Measurements from ENCODE around the gene NF1.
"Not testable (repeated sequence)": the region's sequence is repeated elsewhere in the genome, so short reads cannot be mapped to it uniquely, and the experiment has no call there.

Gene NF1

DNA sequence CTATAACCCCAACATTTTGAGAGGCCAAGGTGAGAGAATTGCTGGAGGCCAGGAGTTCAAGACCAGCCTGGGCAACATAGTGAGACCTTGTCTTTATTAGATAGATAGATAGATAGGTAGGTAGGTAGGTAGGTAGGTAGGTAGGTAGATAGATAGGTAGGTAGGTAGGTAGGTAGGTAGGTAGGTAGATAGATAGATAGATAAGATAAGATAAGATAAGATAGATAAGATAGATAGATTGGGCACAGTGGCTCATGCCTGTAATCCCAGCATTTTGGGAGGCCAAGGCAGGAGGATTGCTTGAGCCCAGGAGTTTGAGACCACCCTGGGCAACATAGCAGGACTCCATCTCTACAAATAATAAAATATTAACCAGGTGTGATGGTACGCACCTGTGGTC is 168.1 kb downstream of the NF1 start:
- peaks cover 17 to 28% of the 10 kb centered on the region in 2 donors for H3K36me3 ChIP-seq (ENCODE audit: control insufficient read depth in 1 of 2, insufficient read depth in 2 of 2, low read length in 2 of 2)

GRCh38 chr17:31266042-31266441 is 171.3 kb downstream of the NF1 start:
- Histone ChIP-seq H3K27ac (ENCODE audit: low read length) (no peak overlapping the region), H3K36me3 (ENCODE audit: control insufficient read depth in 1 of 2, insufficient read depth in 2 of 2, low read length in 2 of 2) (peaks cover 16 to 18% of the 10 kb centered on the region in 2 donors), H3K4me3 (ENCODE audit: low read depth in 1 of 2, low read length in 2 of 2) (no peak overlapping the region), H3K4me1 (ENCODE audit: control insufficient read depth in 1 of 2, insufficient read depth in 2 of 2, low read length in 2 of 2) (no peaks in the 10 kb centered on the region), H3K27me3 (ENCODE audit: low read depth, low read length) (no peaks in the 10 kb centered on the region), H3K9me3 (ENCODE audit: control insufficient read depth in 1 of 2, low read length in 2 of 2) (no peaks in the 10 kb centered on the region)

More for the DNA sequence above, 168.1 kb downstream of the NF1 start:
- not testable (repeated sequence) for H3K27ac ChIP-seq (ENCODE audit: low read length); H3K27me3 ChIP-seq (ENCODE audit: low read depth, low read length); H3K4me3 ChIP-seq (ENCODE audit: low read depth in 1 of 2, low read length in 2 of 2); H3K9me3 ChIP-seq (ENCODE audit: control insufficient read depth in 1 of 2, low read length in 2 of 2); H3K4me1 ChIP-seq (ENCODE audit: control insufficient read depth in 1 of 2, insufficient read depth in 2 of 2, low read length in 2 of 2)

DNA sequence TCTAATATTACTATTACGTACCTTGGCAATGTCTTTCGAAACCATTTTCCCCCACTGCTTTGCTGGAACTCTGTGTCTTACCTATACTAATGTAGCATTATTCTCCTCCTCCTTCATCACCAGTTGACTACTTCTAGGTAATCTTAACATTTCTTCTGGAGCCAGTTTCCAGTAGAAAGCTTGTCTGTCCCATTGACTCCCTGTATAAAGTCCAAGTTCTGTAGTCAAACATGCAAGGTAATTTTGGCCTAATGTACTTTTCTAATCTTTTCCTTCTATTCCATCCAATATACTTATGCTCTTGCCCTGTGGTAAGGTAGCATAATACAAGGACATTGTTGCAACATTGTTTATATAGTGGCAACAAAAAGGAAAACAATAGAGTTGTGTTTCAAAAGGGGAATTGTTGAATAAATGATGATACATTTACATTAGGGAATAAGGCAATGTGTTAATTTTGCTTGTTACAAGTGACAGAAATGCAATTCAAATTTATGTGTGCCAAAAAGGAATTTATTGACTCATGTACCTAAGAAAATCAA is 174.3 kb downstream of the NF1 start:
- Histone ChIP-seq H3K4me1 (ENCODE audit: control insufficient read depth in 1 of 2, insufficient read depth in 2 of 2, low read length in 2 of 2) (peaks cover 3 to 4% of the 10 kb centered on the region in 2 donors), H3K9me3 (ENCODE audit: control insufficient read depth in 1 of 2, low read length in 2 of 2) (no peaks in the 10 kb centered on the region), H3K27me3 (ENCODE audit: low read depth, low read length) (no peaks in the 10 kb centered on the region), H3K27ac (ENCODE audit: low read length) (no peak overlapping the region), H3K36me3 (ENCODE audit: control insufficient read depth in 1 of 2, insufficient read depth in 2 of 2, low read length in 2 of 2) (peaks cover 9 to 13% of the 10 kb centered on the region in 2 donors), H3K4me3 (ENCODE audit: low read depth in 1 of 2, low read length in 2 of 2) (no peak overlapping the region)

DNA sequence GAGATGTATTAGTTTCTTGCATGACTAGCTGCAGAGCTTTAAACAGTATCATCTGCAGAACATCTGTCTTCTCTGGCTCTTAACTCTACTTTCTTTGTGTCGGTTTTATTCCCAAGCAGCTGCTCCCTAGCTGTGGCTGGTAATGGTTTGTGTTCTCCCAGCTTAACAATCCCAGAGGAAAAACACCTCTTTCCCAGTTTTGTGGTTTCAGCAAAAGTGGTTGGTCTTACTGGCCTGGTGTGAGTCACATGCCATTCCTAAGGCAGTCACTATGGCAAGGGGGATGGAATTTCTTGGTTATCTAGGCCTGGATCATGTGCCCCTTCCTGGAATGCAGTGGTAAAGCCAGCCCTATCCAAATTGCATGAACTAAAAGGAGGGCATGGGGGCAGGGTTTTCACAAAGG is 174.8 kb downstream of the NF1 start:
- H3K27me3 ChIP-seq (ENCODE audit: low read depth, low read length), result no peaks in the 10 kb centered on the region
- no peak overlapping the region for H3K4me3 ChIP-seq (ENCODE audit: low read depth in 1 of 2, low read length in 2 of 2)
- no peak overlapping the region for H3K27ac ChIP-seq (ENCODE audit: low read length)
- no peaks in the 10 kb centered on the region for H3K9me3 ChIP-seq (ENCODE audit: control insufficient read depth in 1 of 2, low read length in 2 of 2)
- H3K36me3 ChIP-seq (ENCODE audit: control insufficient read depth in 1 of 2, insufficient read depth in 2 of 2, low read length in 2 of 2), result peaks cover 9 to 13% of the 10 kb centered on the region in 2 donors
- H3K4me1 ChIP-seq (ENCODE audit: control insufficient read depth in 1 of 2, insufficient read depth in 2 of 2, low read length in 2 of 2), result peaks cover 3 to 4% of the 10 kb centered on the region in 2 donors

- H3K9me3 ChIP-seq (ENCODE audit: control insufficient read depth in 1 of 2, low read length in 2 of 2), result no peaks in the 10 kb centered on the region
- H3K4me3 ChIP-seq (ENCODE audit: low read depth in 1 of 2, low read length in 2 of 2), result no peak overlapping the region
- H3K4me1 ChIP-seq (ENCODE audit: control insufficient read depth in 1 of 2, insufficient read depth in 2 of 2, low read length in 2 of 2), result peaks cover 4 to 7% of the 10 kb centered on the region in 2 donors
- peaks cover 0 to 5% of the 10 kb centered on the region in 2 donors for H3K36me3 ChIP-seq (ENCODE audit: control insufficient read depth in 1 of 2, insufficient read depth in 2 of 2, low read length in 2 of 2)
- H3K27me3 ChIP-seq (ENCODE audit: low read depth, low read length), result no peaks in the 10 kb centered on the region
- H3K27ac ChIP-seq (ENCODE audit: low read length), result no peak overlapping the region
Observed at GRCh38 chr17:31272236-31272635, 177.5 kb downstream of the NF1 start.

DNA sequence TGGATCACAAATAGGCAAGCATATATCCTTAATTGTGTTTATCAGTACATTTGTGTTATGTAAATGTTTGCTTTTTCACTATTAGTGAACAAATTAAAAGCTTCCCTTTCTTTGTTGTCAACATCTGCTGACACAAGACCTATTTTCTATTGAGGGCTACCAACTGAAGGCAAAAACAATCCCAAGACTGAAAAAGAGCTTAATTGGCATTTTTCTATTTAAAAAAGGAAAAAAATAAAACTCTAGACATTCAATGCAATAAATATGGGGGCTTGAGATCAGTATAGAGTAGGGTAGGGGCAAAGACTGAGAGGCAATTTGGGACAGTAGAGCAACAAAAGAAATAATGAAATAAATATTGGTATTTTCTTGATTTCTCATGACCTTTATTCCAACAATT is 178.0 kb downstream of the NF1 start:
- Histone ChIP-seq H3K4me3 (ENCODE audit: low read depth in 1 of 2, low read length in 2 of 2) (no peak overlapping the region), H3K4me1 (ENCODE audit: control insufficient read depth in 1 of 2, insufficient read depth in 2 of 2, low read length in 2 of 2) (peaks cover 4 to 7% of the 10 kb centered on the region in 2 donors), H3K36me3 (ENCODE audit: control insufficient read depth in 1 of 2, insufficient read depth in 2 of 2, low read length in 2 of 2) (peaks cover 0 to 8% of the 10 kb centered on the region in 2 donors), H3K27me3 (ENCODE audit: low read depth, low read length) (no peaks in the 10 kb centered on the region), H3K27ac (ENCODE audit: low read length) (no peak overlapping the region), H3K9me3 (ENCODE audit: control insufficient read depth in 1 of 2, low read length in 2 of 2) (no peaks in the 10 kb centered on the region)

DNA sequence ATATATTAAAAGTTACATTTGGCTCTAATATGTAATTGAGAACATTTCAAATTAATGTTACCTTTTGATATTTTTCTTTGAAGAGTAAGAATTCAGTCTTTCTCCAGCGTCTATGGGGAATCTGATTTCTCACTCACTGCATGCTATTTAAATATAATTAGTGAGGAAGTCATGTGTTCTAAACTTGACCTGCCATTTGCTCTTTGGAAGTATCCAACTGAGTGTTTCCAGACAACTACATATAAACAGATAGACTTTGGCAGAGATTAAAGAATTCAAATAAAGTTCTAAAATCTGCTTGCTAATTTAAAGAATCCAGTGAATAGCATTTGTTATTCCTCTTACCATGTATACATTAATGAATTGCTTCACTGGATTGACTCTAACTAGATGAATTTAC is 178.7 kb downstream of the NF1 start:
- Histone ChIP-seq H3K36me3 (ENCODE audit: control insufficient read depth in 1 of 2, insufficient read depth in 2 of 2, low read length in 2 of 2) (peaks cover 0 to 8% of the 10 kb centered on the region in 2 donors), H3K9me3 (ENCODE audit: control insufficient read depth in 1 of 2, low read length in 2 of 2) (no peaks in the 10 kb centered on the region), H3K27ac (ENCODE audit: low read length) (no peak overlapping the region), H3K4me1 (ENCODE audit: control insufficient read depth in 1 of 2, insufficient read depth in 2 of 2, low read length in 2 of 2) (peaks cover 4 to 7% of the 10 kb centered on the region in 2 donors), H3K4me3 (ENCODE audit: low read depth in 1 of 2, low read length in 2 of 2) (no peak overlapping the region), H3K27me3 (ENCODE audit: low read depth, low read length) (no peaks in the 10 kb centered on the region)

GRCh38 chr17:31274252-31274651 is 179.5 kb downstream of the NF1 start:
- Histone ChIP-seq H3K36me3 (ENCODE audit: control insufficient read depth in 1 of 2, insufficient read depth in 2 of 2, low read length in 2 of 2) (peaks cover 0 to 3% of the 10 kb centered on the region in 2 donors), H3K27ac (ENCODE audit: low read length) (no peak overlapping the region), H3K4me3 (ENCODE audit: low read depth in 1 of 2, low read length in 2 of 2) (no peak overlapping the region), H3K27me3 (ENCODE audit: low read depth, low read length) (no peaks in the 10 kb centered on the region), H3K9me3 (ENCODE audit: control insufficient read depth in 1 of 2, low read length in 2 of 2) (no peaks in the 10 kb centered on the region), H3K4me1 (ENCODE audit: control insufficient read depth in 1 of 2, insufficient read depth in 2 of 2, low read length in 2 of 2) (peaks cover 4 to 7% of the 10 kb centered on the region in 2 donors)

- Histone ChIP-seq H3K27me3 (ENCODE audit: low read depth, low read length) (no peaks in the 10 kb centered on the region), H3K9me3 (ENCODE audit: control insufficient read depth in 1 of 2, low read length in 2 of 2) (no peaks in the 10 kb centered on the region), H3K27ac (ENCODE audit: low read length) (no peak overlapping the region), H3K4me1 (ENCODE audit: control insufficient read depth in 1 of 2, insufficient read depth in 2 of 2, low read length in 2 of 2) (peaks cover 4 to 7% of the 10 kb centered on the region in 2 donors), H3K4me3 (ENCODE audit: low read depth in 1 of 2, low read length in 2 of 2) (no peak overlapping the region), H3K36me3 (ENCODE audit: control insufficient read depth in 1 of 2, insufficient read depth in 2 of 2, low read length in 2 of 2) (peaks cover 0 to 3% of the 10 kb centered on the region in 2 donors)
Observed at GRCh38 chr17:31275116-31275515, 180.3 kb downstream of the NF1 start.

DNA sequence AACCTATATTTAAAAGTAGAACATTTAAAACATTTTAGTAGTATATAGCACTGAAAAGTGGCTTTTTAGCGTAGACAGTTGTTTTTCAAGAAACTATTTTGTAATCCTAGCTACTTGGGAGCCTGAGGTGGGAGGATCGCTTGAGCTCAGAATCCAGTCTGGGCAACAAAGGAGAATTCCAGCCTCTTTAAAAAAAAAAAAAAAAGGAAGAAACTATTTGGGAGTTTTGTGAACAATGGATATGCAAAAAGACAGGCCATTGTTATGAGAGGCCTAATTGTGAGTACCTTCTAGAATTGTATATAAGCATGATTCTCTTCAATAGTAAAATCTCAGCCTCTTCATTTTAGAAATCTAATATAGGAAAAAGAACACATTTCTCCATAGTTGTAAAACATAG is 184.6 kb downstream of the NF1 start:
- Histone ChIP-seq H3K27ac (ENCODE audit: low read length) (no peak overlapping the region), H3K9me3 (ENCODE audit: control insufficient read depth in 1 of 2, low read length in 2 of 2) (no peaks in the 10 kb centered on the region), H3K36me3 (ENCODE audit: control insufficient read depth in 1 of 2, insufficient read depth in 2 of 2, low read length in 2 of 2) (peaks cover 0 to 3% of the 10 kb centered on the region in 2 donors), H3K4me3 (ENCODE audit: low read depth in 1 of 2, low read length in 2 of 2) (no peak overlapping the region), H3K4me1 (ENCODE audit: control insufficient read depth in 1 of 2, insufficient read depth in 2 of 2, low read length in 2 of 2) (peaks cover 0 to 4% of the 10 kb centered on the region in 2 donors), H3K27me3 (ENCODE audit: low read depth, low read length) (no peaks in the 10 kb centered on the region)

GRCh38 chr17:31281061-31281460 is 186.3 kb downstream of the NF1 start:
- Histone ChIP-seq H3K36me3 (ENCODE audit: control insufficient read depth in 1 of 2, insufficient read depth in 2 of 2, low read length in 2 of 2) (peaks cover 0 to 3% of the 10 kb centered on the region in 2 donors), H3K27me3 (ENCODE audit: low read depth, low read length) (no peaks in the 10 kb centered on the region), H3K9me3 (ENCODE audit: control insufficient read depth in 1 of 2, low read length in 2 of 2) (no peaks in the 10 kb centered on the region), H3K27ac (ENCODE audit: low read length) (no peak overlapping the region), H3K4me1 (ENCODE audit: control insufficient read depth in 1 of 2, insufficient read depth in 2 of 2, low read length in 2 of 2) (no peaks in the 10 kb centered on the region), H3K4me3 (ENCODE audit: low read depth in 1 of 2, low read length in 2 of 2) (no peak overlapping the region)

GRCh38 chr17:31283841-31284240 is 189.1 kb downstream of the NF1 start:
- H3K4me1 ChIP-seq (ENCODE audit: control insufficient read depth in 1 of 2, insufficient read depth in 2 of 2, low read length in 2 of 2), result no peaks in the 10 kb centered on the region
- peaks cover 0 to 6% of the 10 kb centered on the region in 2 donors for H3K36me3 ChIP-seq (ENCODE audit: control insufficient read depth in 1 of 2, insufficient read depth in 2 of 2, low read length in 2 of 2)
- no peak overlapping the region for H3K27ac ChIP-seq (ENCODE audit: low read length)
- no peaks in the 10 kb centered on the region for H3K27me3 ChIP-seq (ENCODE audit: low read depth, low read length)
- H3K4me3 ChIP-seq (ENCODE audit: low read depth in 1 of 2, low read length in 2 of 2), result no peak overlapping the region
- H3K9me3 ChIP-seq (ENCODE audit: control insufficient read depth in 1 of 2, low read length in 2 of 2), result no peaks in the 10 kb centered on the region
